ENCODE data around the gene TNFRSF13B.
"Not testable (repeated sequence)": the region's sequence is repeated elsewhere in the genome, so short reads cannot be mapped to it uniquely, and the experiment has no call there.

The TNFRSF13B gene

DNA sequence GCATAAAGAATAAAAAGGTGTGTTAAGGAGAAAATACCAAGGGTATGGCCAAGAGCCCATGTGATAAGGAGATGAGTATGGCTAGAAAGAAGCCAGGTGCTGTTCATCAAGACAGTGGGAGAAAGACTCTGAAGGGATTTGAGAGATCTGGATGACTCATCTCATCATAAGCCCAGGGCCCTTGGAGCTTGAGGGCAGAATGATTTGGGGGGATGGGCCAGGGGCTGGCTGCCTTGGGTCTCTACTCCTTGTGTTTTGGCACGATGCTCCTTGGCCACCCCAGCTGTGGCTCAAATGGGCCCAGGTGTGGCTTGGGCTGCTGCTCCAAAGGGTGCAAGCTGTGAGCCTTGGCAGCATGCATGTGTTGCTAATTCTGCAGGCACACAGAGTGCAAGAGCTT is 14.5 kb upstream of the TNFRSF13B start:
- DNase-seq, result no peak

DNA sequence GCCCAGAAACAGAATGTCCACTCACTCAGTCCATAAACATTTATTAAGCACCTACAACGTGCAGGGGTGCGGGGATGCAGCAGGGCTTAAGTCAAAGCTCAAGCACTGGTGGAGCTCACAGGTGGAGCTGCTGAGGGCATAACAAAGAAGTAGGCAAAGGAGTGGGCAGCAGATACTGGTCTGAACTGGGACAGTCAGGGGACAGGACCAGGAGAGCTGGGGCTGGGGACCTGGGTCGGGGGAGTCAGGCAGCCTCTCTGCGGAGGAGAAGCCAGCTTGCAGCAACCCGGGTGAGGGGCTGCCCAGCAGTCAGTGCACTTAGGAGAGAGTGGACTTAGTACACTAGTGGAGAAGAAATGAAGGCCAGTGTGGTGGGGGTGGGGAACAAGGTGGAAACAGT is 10.0 kb upstream of the TNFRSF13B start:
- no peak for DNase-seq

DNA sequence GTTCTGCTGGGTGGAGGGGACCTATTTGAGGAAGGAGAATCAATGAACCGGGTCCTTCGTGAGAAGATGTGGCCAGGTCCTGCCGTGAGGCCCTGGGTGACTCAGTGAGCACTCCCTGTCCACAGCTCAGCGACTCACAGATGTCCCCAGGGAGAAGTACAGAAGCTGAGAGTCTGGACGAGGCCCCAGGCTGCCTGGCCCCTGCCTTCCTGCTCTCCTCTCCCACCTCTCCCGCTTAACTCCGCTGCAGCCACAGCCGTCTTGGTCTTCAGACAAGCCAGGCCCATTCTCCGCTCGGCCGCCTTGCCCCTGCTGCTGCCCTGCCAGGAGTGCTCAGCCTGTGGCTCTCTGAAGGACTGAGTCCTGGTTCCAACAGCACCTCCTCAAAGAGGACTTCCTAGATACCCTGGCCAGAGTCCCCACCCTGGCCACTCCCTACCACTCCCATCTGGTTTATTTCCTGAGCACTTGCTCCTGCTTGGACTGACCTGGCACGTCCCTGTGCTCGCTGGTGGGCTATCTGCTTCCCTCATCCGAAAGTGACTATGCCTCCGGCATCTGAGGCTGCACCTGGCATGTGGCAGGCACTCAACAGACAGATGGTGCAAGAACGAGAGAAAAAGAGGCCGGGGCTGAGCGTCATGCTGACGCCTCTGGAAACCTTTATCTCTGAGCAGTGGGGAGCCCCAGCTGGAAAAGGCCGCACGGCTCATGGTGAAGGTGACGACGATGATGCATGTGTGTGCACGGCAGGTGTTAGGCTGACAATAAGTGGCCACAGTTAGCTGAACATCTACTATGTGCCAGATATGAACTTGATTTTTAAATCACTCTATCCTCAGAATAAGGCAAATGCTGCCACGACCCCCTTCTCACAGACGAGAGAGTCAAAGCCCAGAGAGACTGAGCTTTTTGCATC is 9.2 kb upstream of the TNFRSF13B start:
- no peak for DNase-seq

DNA sequence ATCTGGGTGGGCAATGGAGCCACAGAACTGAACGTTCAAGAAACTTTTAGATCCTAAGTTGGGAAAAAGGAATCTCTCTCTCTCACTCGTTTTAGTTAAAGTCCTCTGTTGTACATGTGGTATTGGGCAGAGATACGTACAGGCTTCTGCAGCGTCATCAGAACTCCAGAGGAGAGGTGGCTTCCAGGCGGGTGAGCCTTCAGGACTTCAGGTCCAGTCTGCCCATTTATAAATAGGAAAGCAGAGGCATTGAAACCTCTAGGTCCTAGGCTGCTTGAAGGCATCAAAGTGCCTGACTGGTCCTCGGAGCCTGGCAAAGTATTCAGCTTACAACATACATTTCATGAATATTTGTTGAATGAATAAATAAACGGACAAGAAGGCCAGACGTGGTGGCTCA is 8.1 kb upstream of the TNFRSF13B start:
- no peak for DNase-seq

DNA sequence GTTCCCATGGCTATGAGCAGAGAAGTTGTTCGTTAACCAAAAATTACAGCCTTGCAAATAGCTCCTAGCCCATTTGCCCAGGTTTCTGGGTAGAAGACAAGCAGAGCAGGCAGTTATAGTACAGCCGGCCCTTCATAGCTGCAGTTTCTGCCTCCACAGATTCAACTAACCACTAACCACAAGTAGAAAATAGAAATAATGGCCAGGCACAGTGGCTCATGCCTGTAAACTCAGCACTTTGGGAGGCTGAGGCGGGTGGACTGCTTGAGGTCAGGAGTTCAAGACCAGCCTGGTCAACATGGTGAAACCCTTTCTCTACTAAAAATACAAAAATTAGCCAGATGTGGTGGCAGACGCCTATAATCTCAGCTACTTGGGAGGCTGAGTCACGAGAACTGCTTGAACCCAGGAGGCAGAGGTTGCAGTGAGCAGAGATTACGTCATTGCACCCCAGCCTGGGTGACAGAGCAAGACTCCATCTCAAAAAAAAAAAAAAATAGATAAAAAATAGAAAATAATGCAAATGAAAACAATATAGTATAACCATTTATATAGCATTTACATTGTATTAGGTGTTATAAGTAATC is 7.4 kb upstream of the TNFRSF13B start:
- not testable (repeated sequence) for DNase-seq

DNA sequence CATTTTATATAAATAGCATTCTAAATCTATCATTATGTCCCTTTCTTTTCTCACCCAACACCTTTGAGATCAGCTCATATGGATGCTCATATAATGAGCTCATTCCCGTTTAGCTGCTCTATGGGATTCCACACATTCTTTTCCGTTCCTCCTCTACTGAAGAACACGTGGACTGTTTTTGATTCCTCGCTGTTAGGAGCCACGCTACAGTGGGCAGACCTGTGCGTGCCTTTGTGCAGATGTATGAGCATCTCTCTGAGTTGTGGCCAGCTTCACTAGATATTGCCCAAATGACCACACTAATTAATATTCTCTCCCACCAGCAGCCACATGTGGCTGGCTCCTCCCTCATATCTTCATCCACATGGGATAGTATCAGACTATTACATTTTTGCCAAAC is 6.0 kb upstream of the TNFRSF13B start:
- no peak for DNase-seq

DNA sequence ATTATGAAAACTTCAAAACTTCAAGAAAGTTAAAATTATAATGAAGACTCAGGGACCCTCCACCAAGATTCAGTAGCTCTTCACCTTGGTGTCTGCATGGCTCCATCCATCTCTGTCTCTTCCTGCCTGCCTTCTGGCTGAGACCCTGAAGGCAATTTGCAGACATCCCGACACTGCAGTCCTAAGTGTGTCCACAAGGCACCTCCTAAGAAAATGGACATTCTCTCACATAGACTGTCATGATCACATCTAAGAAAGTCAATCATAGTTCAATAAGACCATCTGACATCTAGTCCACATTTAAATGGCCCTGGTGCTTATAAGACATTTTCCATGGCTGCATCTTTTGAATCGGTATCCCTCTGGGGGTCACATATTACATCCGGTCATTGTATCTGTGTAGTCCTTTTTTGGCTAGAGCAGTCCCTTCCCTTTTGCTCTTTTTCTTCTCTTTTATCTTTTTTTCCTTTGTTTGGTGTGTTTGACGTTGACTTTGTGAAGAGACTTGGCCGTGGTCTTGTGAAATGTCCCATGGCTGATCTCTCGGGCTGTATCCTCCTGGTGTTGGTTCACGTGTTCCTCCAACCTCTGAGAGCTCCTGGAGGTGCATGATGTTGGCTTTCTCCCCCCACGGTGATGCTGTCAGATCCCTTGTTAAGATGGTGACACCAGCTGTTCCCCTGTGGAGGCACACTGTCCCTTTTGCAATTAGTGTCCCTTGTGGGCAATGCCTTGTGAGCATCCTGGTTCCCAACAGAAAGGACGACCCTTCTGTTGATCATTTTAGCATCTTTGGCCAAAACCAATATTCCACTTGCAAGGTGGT is 5.0 kb upstream of the TNFRSF13B start:
- no peak for DNase-seq

DNA sequence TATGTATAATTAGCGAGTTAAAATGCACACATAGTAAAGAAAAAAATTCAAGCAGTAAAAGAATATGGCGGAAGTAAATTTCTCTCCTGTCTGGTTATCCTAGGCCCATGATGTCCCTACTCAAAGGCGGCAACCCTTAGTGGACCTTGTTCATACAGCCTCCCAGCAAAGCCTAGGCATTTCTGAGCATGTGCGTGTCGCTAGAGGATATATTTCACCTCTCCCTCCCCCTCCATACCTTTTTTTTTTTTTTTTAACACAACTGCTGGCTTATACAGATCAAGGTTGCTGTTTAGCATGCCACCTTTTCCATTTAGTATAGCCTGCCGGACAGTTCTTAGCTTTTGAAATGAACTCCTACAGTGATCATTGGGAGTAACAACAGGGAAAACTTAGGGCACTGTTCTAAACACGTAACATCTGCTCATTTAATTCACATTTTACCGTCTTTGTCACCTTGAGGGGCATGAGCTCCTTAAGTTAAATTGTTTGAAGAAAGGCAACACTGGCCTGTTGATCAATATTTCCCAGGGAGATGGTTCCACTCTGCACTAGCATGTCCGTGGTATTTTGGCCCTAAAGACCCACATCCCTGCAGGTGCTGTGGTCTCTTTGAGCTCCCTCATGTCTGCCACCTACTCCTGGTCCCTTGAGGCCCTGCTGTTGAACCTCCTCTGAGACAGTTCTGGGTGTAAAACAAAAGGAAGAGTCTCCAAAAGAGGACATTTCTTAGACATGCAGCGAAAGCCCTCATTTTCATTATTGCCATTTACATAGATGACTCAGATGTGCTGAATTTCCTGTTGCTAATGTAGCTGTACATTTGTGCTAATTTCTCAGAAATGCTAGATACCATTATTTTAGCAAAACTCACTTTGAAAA is 4.1 kb upstream of the TNFRSF13B start:
- no peak for DNase-seq

DNA sequence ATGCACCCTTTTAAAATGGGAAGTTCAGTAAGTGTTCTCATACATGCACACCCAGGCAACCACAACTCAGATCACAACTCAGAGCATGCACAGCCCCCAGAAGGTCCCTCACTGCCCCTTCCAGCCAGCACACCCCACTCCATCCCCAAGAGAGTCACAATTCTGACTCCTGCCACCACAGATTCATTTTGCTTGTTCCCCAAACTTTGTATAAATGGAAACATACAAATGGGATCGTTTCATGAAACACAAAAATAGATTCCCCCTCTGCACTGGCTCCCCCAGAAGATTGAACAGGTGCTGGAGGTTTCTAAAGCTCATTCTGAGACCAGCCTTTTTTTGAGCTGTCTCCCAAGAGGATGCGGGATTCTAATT is 3.3 kb upstream of the TNFRSF13B start:
- no peak for DNase-seq

DNA sequence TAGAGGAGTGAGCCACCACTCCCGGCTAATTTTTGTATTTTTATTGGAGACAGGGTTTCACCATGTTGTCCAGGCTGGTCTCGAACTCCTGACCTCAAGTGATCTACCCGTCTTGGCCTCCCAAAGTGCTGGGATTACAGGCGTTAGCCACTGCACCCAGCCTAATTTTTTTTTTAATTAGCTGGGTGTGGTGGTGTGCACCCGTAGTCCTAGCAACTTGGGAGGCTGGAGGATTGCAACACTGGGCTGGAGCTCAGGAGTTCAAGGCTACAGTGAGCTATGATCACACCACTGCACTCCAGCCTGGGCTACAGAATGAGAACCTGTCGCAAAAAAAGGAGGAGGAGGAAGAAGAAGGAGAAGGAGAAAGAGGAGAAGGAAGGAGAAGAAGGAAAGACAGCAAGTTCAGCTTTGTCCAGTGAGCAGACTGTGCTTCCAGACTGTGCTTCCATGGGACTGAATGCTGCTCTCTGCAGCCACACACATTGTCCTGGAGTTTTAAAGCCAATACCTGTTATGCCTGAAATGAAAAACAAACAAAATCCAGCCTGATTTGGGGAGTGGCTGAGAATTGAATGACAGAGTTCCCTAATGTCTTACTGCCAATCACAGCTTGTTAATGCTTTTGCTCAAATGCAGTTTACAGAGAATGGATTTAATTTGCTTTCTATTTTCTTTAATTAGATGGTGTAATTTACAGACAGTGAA is 2.8 kb upstream of the TNFRSF13B start:
- DNase-seq, result no peak

DNA sequence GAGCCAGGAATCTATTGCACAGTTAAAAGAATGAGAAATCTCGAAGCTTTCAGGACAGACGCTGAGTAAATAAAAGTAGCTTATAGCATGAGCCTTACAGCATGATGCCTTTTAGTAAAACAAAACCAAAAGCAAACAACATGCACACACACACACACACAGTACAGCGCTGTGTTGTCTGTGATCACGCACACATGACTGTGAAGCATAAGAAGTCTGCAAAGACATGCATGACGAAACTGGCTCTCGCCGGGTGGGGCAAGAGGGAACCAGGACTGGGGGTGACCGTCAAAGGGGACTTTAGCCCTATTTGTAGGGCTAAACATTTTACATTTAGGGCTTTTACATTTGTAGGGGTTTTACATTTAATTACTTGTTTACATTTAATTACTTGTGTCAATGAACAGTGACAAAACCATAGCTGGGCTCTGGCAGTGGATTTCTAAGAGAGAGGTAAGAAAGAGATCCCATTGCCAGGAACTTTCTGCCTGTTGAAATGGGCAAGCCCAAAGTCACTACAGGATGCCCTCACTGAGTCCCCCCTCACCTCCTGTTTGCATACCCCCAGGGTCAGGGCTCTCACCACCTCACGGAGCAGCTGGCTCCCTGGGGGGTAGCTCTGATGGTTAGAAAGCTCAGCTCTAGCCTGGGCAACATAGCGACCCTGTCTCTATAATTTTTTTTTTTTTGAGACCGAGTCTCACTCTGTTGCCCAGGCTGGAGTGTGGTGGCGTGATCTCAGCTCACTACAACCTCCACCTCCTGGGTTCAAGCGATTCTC is 2.0 kb upstream of the TNFRSF13B start:
- DNase-seq, result no peak

DNA sequence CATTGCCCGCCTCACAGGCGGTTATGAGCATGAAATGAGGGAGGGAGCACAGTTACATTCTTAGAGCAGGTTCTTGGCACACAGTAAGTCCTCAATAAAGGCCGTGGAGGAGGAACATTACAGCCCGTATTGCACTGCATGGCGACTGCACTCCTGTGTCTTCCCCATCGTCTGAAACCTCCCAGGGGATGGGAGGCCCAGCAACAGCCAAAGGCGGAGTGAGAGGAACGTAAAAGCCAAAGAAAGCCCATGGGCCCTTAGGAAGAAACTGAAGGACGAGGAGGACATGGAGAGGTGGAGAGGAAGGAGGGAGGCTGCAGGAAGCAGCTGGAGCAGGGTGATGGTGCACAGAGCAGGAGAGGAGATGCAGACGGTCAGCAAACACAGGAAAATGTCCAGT is 1.1 kb upstream of the TNFRSF13B start:
- not testable (repeated sequence) for DNase-seq

DNA sequence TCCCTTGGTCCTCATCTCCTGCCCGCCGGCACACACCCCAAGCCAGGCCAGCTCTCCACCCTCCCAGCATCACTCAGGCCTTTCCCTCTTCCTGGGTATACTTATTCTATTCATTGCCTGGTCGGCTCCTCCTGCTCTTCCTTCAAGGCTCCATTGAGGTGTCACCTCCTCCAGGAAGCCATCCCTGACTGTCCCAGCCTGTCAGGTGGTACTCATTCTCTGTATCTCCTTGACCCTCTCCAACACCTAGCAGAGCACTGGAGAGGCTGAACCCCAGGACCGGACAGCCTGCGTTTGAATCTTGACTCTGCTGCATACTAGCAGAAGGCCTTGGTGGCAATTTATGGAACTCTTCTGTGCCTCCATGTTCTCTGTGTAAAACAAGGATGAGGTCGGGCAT is 428 bp upstream of the TNFRSF13B start:
- no peak for DNase-seq

DNA sequence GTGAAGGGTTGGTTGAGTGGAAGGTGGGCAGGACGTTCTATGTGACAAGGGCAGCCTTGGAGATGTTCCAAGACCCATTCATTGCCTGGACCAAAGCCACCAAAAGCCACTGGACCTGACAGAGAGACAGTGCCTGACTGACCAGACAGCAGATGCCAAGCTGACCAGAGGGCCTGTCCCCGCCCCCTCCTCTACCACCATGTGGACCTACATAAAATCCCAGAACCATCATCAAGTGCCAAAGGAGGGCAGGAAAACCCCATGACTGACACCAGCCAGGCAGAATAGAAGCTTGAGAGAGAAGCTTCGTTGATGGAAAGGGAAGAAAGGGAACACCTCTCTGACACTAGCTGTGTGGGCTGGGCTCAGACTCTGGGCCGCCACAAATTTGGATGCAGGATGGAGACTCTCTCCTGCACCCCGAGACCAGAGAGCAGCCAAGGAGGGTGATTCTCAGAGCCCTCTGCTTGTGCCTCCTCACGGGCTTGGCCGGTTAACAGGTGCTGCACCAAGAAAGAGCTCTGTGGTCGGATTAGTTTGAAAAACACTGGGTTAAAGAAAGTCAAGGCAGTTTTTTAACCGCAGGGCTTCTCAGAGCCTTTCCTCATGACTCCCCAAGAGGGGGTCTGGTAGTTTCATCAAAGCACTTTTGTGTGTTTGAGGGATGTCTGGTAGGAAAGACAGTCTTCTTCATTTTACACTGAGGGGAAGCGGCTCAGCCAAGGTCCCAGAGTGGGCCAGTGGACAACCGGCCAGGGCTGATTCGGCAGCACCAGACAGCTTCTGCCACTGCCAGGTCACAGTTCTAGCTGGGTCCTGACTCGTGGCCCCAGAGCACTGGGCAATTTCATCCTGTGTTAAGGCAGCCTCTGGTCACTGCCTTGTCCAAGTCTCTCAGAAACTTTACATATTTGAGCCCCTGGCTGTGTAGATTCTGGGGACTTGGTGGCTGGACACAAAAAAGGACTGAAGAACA is 1.7 kb downstream of the TNFRSF13B start:
- DNase-seq, result no peak

DNA sequence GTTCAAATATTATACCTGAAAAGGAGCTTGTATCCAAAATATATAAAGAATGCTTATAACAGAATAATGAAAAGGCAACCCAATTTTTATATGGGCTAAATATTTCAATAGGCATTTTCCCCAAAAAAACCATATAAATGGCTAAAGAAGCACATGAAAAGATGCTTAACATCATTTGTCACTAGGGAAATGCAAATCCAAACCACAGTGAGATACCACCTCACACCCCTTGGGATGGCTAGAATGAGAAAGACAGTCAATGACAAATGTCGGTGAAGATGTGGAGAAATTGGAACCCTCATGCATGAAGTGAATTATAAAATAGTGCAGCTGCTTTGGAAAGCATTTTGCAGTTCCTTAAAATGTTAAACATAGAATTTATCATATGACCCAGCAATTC is 3.1 kb downstream of the TNFRSF13B start:
- no peak for DNase-seq

DNA sequence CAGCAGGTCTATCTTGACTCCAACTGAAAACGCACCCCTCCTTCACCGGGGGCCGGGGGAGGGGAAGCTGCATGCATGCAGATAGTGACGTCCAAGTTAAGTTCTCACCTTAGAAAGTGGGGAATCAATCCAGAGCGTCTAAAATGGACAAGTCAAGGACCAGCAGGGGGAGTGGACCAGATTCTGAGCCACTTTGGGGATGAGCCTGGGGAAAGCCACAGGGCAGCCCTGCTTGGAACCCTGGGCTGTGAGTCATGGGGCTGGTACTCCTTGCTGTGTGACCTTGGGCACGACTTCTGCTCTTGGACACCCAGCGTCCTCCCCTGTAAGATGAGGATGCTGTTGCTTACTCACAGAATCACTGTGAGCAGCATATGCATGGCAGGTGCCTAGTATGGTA is 9.1 kb downstream of the TNFRSF13B start:
- DNase-seq, result peak; percentile 28 to 40

DNA sequence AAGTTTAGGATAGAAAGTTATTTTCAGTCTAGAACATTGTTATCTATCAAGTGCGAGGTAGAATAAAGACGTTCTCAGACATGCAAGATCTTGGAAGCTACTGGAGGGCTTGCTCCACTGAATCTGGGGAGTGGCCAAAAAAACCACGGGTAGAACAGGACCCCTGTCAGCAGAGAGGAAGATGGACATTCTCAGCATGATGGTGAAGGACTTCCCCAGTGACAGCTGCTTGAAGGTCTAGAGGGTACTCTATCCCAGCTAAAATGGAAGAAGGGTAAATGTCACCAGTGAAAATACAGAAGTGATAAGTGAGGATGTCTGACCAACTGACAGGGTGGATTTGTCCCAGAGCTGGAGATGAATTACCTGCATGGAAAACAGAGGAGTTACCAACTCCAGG is 10.1 kb downstream of the TNFRSF13B start:
- DNase-seq, result no peak

DNA sequence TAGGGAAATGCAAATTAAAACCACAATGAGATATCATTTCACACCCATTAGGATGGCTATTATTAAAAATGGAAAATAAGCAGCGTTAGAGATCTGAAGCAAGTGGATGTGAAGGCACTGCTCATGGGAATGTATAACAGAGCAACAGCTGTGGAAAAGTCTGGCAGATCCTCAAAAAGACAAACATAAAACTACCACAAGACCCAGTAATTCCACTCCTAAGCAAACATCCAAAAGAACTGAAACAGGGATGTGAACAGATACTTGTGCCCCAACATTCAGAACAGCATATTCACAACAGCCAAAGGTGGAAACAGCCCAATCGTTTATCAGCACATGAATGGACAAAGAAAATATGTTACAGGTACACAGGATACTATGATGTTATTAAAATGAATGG is 10.9 kb downstream of the TNFRSF13B start:
- DNase-seq, result not testable (repeated sequence)

DNA sequence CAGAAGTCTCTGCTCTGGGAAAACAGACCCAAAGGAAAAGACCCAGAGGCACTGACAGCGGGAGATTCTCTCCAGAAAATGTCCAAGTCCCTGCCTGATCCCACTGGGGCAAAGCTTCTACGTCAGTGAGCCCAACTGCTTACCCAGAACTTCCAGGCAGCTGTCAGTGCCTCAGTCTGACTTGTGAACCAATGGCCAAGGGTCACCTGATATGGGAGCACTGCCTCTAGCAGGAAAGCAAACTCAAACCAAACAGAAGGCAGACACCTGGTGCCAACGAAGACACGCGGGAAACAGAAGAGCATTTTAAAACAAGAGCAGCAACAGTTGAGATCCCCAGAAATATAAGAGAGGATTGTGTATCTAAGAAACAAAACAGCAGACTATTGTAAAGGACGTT is 16.9 kb downstream of the TNFRSF13B start:
- not testable (repeated sequence) for DNase-seq

DNA sequence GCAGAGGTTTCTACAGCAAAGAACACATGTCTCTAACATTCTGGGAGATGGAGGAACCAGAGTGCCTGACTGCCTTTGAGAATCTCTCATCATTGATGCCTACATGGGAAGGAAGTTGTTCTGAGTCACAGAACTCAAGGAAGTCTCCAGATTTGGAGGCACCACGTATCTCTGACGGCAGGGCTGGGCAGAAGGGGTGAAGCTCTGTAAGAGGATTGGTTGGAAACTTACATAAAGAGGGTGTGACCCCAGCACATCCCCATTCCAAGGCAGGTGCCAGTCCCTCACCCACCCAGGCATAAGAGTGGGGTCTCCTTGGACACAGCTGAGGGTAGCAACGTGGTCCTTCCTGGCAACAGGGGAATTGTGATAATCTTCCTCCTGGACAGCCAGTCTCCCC is 17.4 kb downstream of the TNFRSF13B start:
- DNase-seq, result no peak

All from SW 1271 (cell line).